WTC11 (cell line): Measurements from ENCODE around the gene OSMR. TPM values are rescaled to one million over a fixed set of nuclear protein-coding genes. Genes with fewer than 3 reads are reported as not detected.

ENCODE experiments used
- ATAC-seq: fragments of 200-7000 bp; cut with Tn5 transposase; 2 replicates; pipeline ENCODE4 v1.10.0; 2021; ENCODE audit warnings: mild to moderate bottlenecking, moderate library complexity
- CTCF ChIA-PET: fragments of 300-600 bp; sonication (Branson Sonifier 250); formaldehyde crosslinking; loops from one replicate; lab custom pipeline; 2021; ENCODE audit warnings: antibody characterized with exemption; lab: Charles Lee
- POLR2A ChIA-PET: fragments of 350-600 bp; sonication (Branson Sonifier 250); formaldehyde crosslinking; loops from one replicate; lab custom pipeline; 2021; ENCODE audit warnings: antibody characterized with exemption; lab: Charles Lee
- DNase-seq: peaks from one replicate; pipeline ENCODE4 v3.0.0; 2021; ENCODE audit warnings: low spot score
- H3K27ac Mint-ChIP-seq: 2 replicates; pipeline ENCODE4 v1.8.0; 2021; ENCODE audit warnings: mixed read lengths
- H3K27me3 Mint-ChIP-seq: 2 replicates; pipeline ENCODE4 v1.8.0; 2021; ENCODE audit warnings: low read depth, mild to moderate bottlenecking, moderate library complexity, mixed read lengths
- H3K36me3 Mint-ChIP-seq: 2 replicates; pipeline ENCODE4 v1.8.0; 2021; ENCODE audit warnings: mixed read lengths
- H3K4me1 Mint-ChIP-seq: 2 replicates; pipeline ENCODE4 v1.8.0; 2022; ENCODE audit warnings: mixed read lengths
- H3K4me3 Mint-ChIP-seq: 2 replicates; pipeline ENCODE4 v1.8.0; 2021; ENCODE audit warnings: mild to moderate bottlenecking, moderate library complexity, mixed read lengths
- H3K9me3 Mint-ChIP-seq: 2 replicates; pipeline ENCODE4 v1.8.0; 2021; ENCODE audit warnings: mixed read lengths
- ATF2 ChIP-seq: sonication (generic); formaldehyde crosslinking; IDR thresholded peaks from 2 replicates; pipeline ENCODE4 v1.8.1; 2022; ENCODE audit warnings: low read depth, missing genetic modification reagents, borderline replicate concordance
- CBFB ChIP-seq: sonication (generic); formaldehyde crosslinking; IDR thresholded peaks from 2 replicates; pipeline ENCODE4 v1.8.1; 2022; ENCODE audit warnings: mild to moderate bottlenecking, low read depth, missing genetic modification reagents
- EMX1 ChIP-seq: fragments of 250-450 bp; sonication (Bioruptor Pico); IDR thresholded peaks from 2 replicates; pipeline ENCODE4 v1.8.0; 2021; ENCODE audit warnings: mild to moderate bottlenecking
- GRHL2 ChIP-seq: fragments of 250-450 bp; sonication (Bioruptor Pico); IDR thresholded peaks from 2 replicates; pipeline ENCODE4 v1.8.0; 2022; ENCODE audit warnings: mild to moderate bottlenecking, moderate library complexity; ENCODE audit not compliant: insufficient replicate concordance, severe bottlenecking
- MLX ChIP-seq: sonication (generic); formaldehyde crosslinking; IDR thresholded peaks from 2 replicates; pipeline ENCODE4 v1.8.1; 2023; ENCODE audit warnings: mild to moderate bottlenecking, missing genetic modification reagents, moderate library complexity
- MXD4 ChIP-seq: fragments of 250-450 bp; sonication (Bioruptor Pico); IDR thresholded peaks from 2 replicates; pipeline ENCODE4 v1.8.0; 2021; ENCODE audit warnings: mild to moderate bottlenecking, moderate library complexity, borderline replicate concordance
- PREB ChIP-seq: sonication (generic); formaldehyde crosslinking; IDR thresholded peaks from 2 replicates; pipeline ENCODE4 v1.8.1; 2022; ENCODE audit warnings: mild to moderate bottlenecking, missing genetic modification reagents, moderate library complexity, borderline replicate concordance
- PRRX2 ChIP-seq: fragments of 250-450 bp; sonication (Bioruptor Pico); IDR thresholded peaks from 2 replicates; pipeline ENCODE4 v1.8.0; 2021; ENCODE audit warnings: mild to moderate bottlenecking
- TEAD1 ChIP-seq: sonication (generic); formaldehyde crosslinking; IDR thresholded peaks from 2 replicates; pipeline ENCODE4 v1.8.0; 2022; ENCODE audit warnings: mild to moderate bottlenecking, missing genetic modification reagents
- ZNF138 ChIP-seq: sonication (generic); formaldehyde crosslinking; conservative IDR thresholded peaks from 2 replicates; pipeline ENCODE4 v1.8.1; 2022; ENCODE audit warnings: mild to moderate bottlenecking, moderate library complexity, missing genetic modification reagents
- ZNF263 ChIP-seq: sonication (generic); formaldehyde crosslinking; IDR thresholded peaks from 2 replicates; pipeline ENCODE4 v1.8.1; 2022; ENCODE audit warnings: low read depth, mild to moderate bottlenecking, moderate library complexity, missing genetic modification reagents
- ZNF281 ChIP-seq: sonication (generic); formaldehyde crosslinking; IDR thresholded peaks from 2 replicates; pipeline ENCODE4 v1.8.0; 2023; ENCODE audit warnings: mild to moderate bottlenecking, missing genetic modification reagents
- ZNF423 ChIP-seq: fragments of 250-450 bp; sonication (Bioruptor Pico); IDR thresholded peaks from 2 replicates; pipeline ENCODE4 v2.1.2; 2022; ENCODE audit warnings: mild to moderate bottlenecking, moderate library complexity
- ZNF532 ChIP-seq: fragments of 250-450 bp; sonication (Bioruptor Pico); IDR thresholded peaks from 2 replicates; pipeline ENCODE4 v1.9.0; 2021; ENCODE audit warnings: mild to moderate bottlenecking, borderline replicate concordance
- total RNA-seq: library from RNA; stranded (reverse); gene quantifications from 3 replicates; pipeline ENCODE4 v1.2.3, GENCODE V29; 2021

Gene OSMR
- total RNA-seq, 1 experiment from 2014 or later, result 2.3 TPM

GRCh38 chr5:38803246-38803645 lies 42.6 kb upstream of the OSMR start:
- DNase-seq, result no peak
- ATAC-seq, result no peak
- CTCF ChIA-PET, result interaction anchor here (0.7 kb wide), 1 partner anchor 362 kb away, joined by 3 read pairs; no protein-coding TSS in a partner anchor
- Mint-ChIP-seq H3K27me3 (no peaks in the 10 kb centered on the region), H3K27ac (no peak overlapping the region), H3K4me1 (peaks cover 2% of the 10 kb centered on the region), H3K4me3 (no peak overlapping the region), H3K9me3 (no peaks in the 10 kb centered on the region), H3K36me3 (no peaks in the 10 kb centered on the region)
- POLR2A ChIA-PET, result interaction anchor here (1.1 kb wide), 1 partner anchor 361 kb away, joined by 3 read pairs; no protein-coding TSS in a partner anchor
- TF ChIP-seq ZNF138 (CRISPR knock-in tag) (no peak), ZNF423 (CRISPR knock-in tag) (no peak), GRHL2 (CRISPR knock-in tag) (no peak), CBFB (no peak), ZNF532 (no peak), PRRX2 (CRISPR knock-in tag) (no peak), TEAD1 (CRISPR knock-in tag) (no peak), EMX1 (CRISPR knock-in tag) (no peak), ATF2 (CRISPR knock-in tag) (no peak), ZNF281 (CRISPR knock-in tag) (no peak)

GRCh38 chr5:38806775-38807258 lies 39.0 kb upstream of the OSMR start:
- H3K27me3 Mint-ChIP-seq, result peaks cover 4% of the 10 kb centered on the region; the same call in 1 of the 2 replicates
- ChIA-PET POLR2A (no interaction called here), CTCF (interaction anchor here (1.0 to 4.8 kb wide), 4 partner anchors 56 to 424 kb away, joined by 3 to 125 read pairs (median 23); no protein-coding TSS in a partner anchor)
- no peak overlapping the region for H3K27ac Mint-ChIP-seq
- no peaks in the 10 kb centered on the region for H3K36me3 Mint-ChIP-seq
- TF ChIP-seq MLX (CRISPR knock-in tag) (no peak), ZNF263 (CRISPR knock-in tag) (no peak), MXD4 (no peak), PREB (no peak)
- no peak overlapping the region for H3K4me3 Mint-ChIP-seq
- peak; percentile 23; the same call in 1 of the 2 replicates for ATAC-seq
- DNase-seq, result no peak
- H3K4me1 Mint-ChIP-seq, result peaks cover 13% of the 10 kb centered on the region
- no peaks in the 10 kb centered on the region for H3K9me3 Mint-ChIP-seq
